ENCODE measurements around the gene AMOTL1. TPM values are rescaled to one million over a fixed set of nuclear protein-coding genes. Genes with fewer than 3 reads are reported as not detected.

AMOTL1 gene
- total RNA-seq, 2 experiments from 2014 or later, result 3.9 to 4.6 TPM

DNA sequence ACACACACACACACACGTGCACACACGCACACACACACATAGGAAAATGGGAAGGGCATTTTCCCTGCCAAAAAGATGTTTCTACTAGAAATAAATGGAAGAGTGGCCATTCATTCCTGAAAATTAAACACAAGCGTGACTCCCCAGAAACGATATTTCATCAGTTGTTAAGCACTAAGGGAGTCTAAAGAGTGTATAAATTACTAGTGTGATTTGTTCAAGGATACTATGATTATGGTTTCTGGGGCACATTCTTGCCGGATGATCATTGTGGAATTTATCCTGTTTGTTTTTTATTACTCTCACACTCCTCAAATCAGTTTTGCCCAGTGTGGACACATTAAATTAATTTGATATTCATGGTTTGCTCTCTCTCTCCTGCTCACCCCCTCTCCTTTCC is 16.4 kb upstream of the AMOTL1 start:
- H3K4me1 Mint-ChIP-seq, result no peaks in the 10 kb centered on the region
- no peak for DNase-seq
- no peaks in the 10 kb centered on the region for H3K36me3 Mint-ChIP-seq
- H3K27ac Mint-ChIP-seq, result no peak overlapping the region
- peaks cover 41% of the 10 kb centered on the region for H3K27me3 Mint-ChIP-seq
- no peak overlapping the region for H3K4me3 Mint-ChIP-seq
- CTCF ChIA-PET, result no interaction called here
- no peak for ATAC-seq
- H3K9me3 Mint-ChIP-seq (ENCODE audit: low read depth), result no peaks in the 10 kb centered on the region

- DNase-seq (no peak), ATAC-seq (no peak)
- Mint-ChIP-seq H3K4me3 (no peak overlapping the region), H3K9me3 (ENCODE audit: low read depth) (no peaks in the 10 kb centered on the region), H3K27ac (no peak overlapping the region), H3K4me1 (no peaks in the 10 kb centered on the region), H3K27me3 (peaks cover 34% of the 10 kb centered on the region), H3K36me3 (no peaks in the 10 kb centered on the region)
- CTCF ChIA-PET, result no interaction called here
Observed at GRCh38 chr11:94753630-94754029, 14.5 kb upstream of the AMOTL1 start.

DNA sequence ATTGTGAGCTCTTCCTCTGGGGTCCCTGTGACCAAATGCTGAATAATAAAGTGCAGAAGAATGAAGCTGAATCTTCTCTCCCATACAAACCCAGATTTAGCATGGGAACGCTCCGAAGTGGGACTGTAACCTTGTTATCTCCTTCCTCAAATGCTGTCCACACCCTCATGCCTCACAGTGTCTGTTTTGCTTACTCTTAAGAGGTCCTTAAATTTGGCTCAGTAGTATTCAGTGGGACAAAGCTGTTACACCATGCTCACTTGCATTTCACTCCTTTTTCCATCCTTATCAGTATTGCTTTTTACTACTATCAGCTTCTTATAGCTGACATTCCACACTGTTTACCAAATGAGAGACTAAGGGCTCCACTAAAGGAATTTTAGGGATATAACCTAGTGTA is 13.8 kb upstream of the AMOTL1 start:
- Mint-ChIP-seq H3K4me1 (no peaks in the 10 kb centered on the region), H3K27me3 (peaks cover 37% of the 10 kb centered on the region), H3K36me3 (no peaks in the 10 kb centered on the region), H3K27ac (no peak overlapping the region), H3K9me3 (ENCODE audit: low read depth) (no peaks in the 10 kb centered on the region), H3K4me3 (no peak overlapping the region)
- no peak for ATAC-seq
- CTCF ChIA-PET, result no interaction called here
- DNase-seq, result no peak

DNA sequence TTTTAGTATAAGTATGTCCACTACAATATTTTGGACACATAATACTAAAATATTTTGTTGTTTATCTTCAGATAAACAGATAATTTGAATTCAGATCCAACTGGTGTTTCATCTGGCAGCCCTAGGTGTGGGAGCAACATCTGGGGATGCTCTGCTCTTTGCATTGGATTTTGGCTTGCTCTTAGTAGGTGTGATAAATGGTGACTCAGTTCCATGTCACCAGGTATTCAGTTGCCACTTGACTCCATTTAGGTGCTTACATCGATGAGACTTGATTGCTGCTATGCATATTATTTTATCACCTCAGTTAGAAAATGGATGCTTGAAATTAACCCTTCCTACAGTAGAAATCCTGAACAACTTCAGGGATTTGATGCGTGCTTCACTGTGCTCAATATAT is 13.3 kb upstream of the AMOTL1 start:
- Mint-ChIP-seq H3K27ac (no peak overlapping the region), H3K27me3 (peaks cover 37% of the 10 kb centered on the region), H3K9me3 (ENCODE audit: low read depth) (no peaks in the 10 kb centered on the region), H3K4me1 (no peaks in the 10 kb centered on the region), H3K4me3 (no peak overlapping the region), H3K36me3 (no peaks in the 10 kb centered on the region)
- ATAC-seq, result no peak
- no peak for DNase-seq
- CTCF ChIA-PET, result no interaction called here

DNA sequence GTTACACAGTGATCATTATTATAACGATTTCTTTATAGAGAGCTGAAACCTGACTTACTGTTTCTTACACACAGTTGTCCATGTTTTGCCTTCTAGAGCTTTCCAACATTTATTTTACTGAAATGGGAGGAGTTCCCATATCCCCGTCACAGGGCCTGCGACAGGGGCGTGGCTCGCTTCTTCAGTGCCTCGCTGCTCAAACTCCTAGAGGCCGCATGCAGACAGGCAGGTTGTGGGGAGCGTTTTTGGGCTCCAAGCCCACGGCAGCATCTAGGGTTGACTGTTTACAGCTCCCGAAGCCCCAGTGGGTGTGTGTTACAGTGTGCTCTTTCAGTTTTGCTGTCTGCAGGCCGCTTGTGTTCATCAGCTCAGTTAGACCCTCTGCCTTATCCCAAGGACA is 12.7 kb upstream of the AMOTL1 start:
- ATAC-seq, result no peak
- Mint-ChIP-seq H3K36me3 (no peaks in the 10 kb centered on the region), H3K27ac (no peak overlapping the region), H3K27me3 (peaks cover 37% of the 10 kb centered on the region), H3K4me3 (no peak overlapping the region), H3K4me1 (no peaks in the 10 kb centered on the region), H3K9me3 (ENCODE audit: low read depth) (no peaks in the 10 kb centered on the region)
- DNase-seq, result no peak
- CTCF ChIA-PET, result no interaction called here

GRCh38 chr11:94757037-94757735 is 11.0 kb upstream of the AMOTL1 start:
- Mint-ChIP-seq H3K27ac (no peak overlapping the region), H3K27me3 (peaks cover 34% of the 10 kb centered on the region), H3K9me3 (ENCODE audit: low read depth) (no peaks in the 10 kb centered on the region), H3K36me3 (no peaks in the 10 kb centered on the region), H3K4me1 (no peaks in the 10 kb centered on the region), H3K4me3 (no peak overlapping the region)
- no peak for ATAC-seq
- CTCF ChIA-PET, result no interaction called here
- no peak for DNase-seq

DNA sequence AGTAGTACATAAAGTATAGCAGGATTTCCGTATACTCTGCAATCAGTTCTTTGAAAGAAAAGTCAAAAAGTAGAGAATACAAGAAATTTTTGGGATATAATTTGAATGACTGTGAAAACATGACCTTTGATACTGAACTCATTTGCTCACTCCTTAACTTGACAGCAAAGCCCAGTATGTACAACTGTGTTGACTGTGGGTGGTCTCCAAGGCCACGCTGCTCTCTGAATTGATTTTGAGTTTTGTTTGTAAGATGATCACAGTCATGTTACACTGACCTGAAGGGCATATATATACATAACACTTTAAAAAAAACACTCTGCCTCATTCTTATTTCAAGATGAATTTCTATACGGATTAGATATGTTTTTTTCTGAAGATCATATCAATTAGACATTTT is 9.5 kb upstream of the AMOTL1 start:
- peaks cover 28% of the 10 kb centered on the region for H3K27me3 Mint-ChIP-seq
- CTCF ChIA-PET, result no interaction called here
- H3K4me1 Mint-ChIP-seq, result no peaks in the 10 kb centered on the region
- no peak for ATAC-seq
- H3K4me3 Mint-ChIP-seq, result no peak overlapping the region
- no peak overlapping the region for H3K27ac Mint-ChIP-seq
- H3K9me3 Mint-ChIP-seq (ENCODE audit: low read depth), result no peaks in the 10 kb centered on the region
- DNase-seq, result no peak
- H3K36me3 Mint-ChIP-seq, result no peaks in the 10 kb centered on the region

DNA sequence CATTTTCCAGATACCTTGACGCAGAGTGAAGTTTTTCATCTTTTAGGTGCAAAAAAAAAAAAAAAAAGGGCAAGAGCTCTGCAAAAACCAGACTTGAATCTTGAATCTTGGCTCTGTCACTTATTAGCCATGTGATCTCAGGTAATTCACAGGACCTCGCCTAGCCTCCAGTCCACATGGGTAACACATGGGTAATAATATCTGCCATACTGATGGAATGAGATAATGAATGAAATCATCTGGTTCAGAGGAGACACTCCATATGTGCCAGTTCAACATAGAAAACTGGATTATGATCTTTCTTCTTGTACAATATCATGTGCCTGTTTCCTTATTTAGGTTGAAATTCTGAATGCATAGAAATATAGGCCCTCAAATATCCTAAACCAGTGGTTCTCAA is 8.6 kb upstream of the AMOTL1 start:
- Mint-ChIP-seq H3K27ac (no peak overlapping the region), H3K36me3 (no peaks in the 10 kb centered on the region), H3K4me1 (no peaks in the 10 kb centered on the region), H3K27me3 (peaks cover 24% of the 10 kb centered on the region), H3K4me3 (no peak overlapping the region), H3K9me3 (ENCODE audit: low read depth) (no peaks in the 10 kb centered on the region)
- DNase-seq (no peak), ATAC-seq (no peak)
- CTCF ChIA-PET, result no interaction called here

DNA sequence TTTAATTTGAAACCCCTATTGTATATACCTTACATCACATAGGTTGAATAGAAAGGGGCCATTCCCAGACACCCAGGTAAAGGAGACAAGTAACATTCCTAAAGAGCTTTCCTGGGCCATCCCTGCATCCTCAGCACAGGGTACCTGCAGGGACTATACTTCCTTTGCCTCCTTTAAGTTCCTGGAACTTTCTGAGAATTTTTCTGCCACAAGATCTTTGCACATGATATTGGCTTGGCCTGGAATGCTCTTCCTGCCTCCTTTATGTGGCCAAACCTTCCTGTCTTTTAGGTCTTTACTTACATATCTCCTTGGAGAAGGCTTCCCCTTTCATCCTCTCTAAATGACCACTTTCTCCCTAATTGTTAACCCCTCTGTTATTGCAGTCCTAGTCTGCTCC is 7.9 kb upstream of the AMOTL1 start:
- Mint-ChIP-seq H3K4me1 (no peaks in the 10 kb centered on the region), H3K36me3 (no peaks in the 10 kb centered on the region), H3K4me3 (no peak overlapping the region), H3K27ac (no peak overlapping the region), H3K27me3 (peaks cover 29% of the 10 kb centered on the region), H3K9me3 (ENCODE audit: low read depth) (no peaks in the 10 kb centered on the region)
- DNase-seq, result no peak
- no peak for ATAC-seq
- CTCF ChIA-PET, result no interaction called here

- H3K27me3 Mint-ChIP-seq, result peaks cover 29% of the 10 kb centered on the region
- CTCF ChIA-PET, result no interaction called here
- H3K36me3 Mint-ChIP-seq, result no peaks in the 10 kb centered on the region
- H3K4me1 Mint-ChIP-seq, result no peaks in the 10 kb centered on the region
- ATAC-seq (no peak), DNase-seq (no peak)
- no peaks in the 10 kb centered on the region for H3K9me3 Mint-ChIP-seq (ENCODE audit: low read depth)
- H3K4me3 Mint-ChIP-seq, result no peak overlapping the region
- no peak overlapping the region for H3K27ac Mint-ChIP-seq
Observed at GRCh38 chr11:94762208-94762607, 5.9 kb upstream of the AMOTL1 start.

GRCh38 chr11:94762995-94763394 is 5.2 kb upstream of the AMOTL1 start:
- no peak overlapping the region for H3K4me3 Mint-ChIP-seq
- peaks cover 29% of the 10 kb centered on the region for H3K27me3 Mint-ChIP-seq
- CTCF ChIA-PET, result no interaction called here
- DNase-seq (no peak), ATAC-seq (no peak)
- H3K4me1 Mint-ChIP-seq, result peaks cover 3% of the 10 kb centered on the region
- no peaks in the 10 kb centered on the region for H3K9me3 Mint-ChIP-seq (ENCODE audit: low read depth)
- peaks cover 2% of the 10 kb centered on the region for H3K36me3 Mint-ChIP-seq
- no peak overlapping the region for H3K27ac Mint-ChIP-seq

DNA sequence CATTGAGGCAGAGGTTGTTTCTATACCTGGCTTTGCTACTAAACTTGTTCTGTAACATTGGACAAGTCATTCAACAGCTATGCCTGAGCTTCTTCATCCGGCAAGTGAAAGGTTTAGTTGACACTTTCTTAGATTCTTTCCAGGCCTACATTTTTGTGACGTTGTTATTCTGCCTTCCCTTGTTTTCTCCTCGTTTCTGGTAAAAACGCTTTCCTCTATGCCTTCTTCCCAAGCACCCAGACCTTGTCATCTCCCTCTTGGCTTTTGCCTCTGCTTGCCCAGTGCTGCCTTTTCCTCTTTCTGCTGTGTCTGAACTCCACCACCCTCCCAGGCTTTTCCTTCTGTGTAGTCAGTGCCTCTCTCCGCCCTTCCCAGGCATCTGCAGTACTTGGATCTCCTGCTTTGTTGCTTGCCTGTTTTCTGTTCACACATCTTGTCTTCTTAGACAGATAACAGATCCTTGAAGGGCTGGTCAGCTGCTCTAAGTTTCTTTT is 1.4 kb upstream of the AMOTL1 start:
- Mint-ChIP-seq H3K4me1 (peaks cover 10% of the 10 kb centered on the region), H3K27ac (no peak overlapping the region), H3K27me3 (peaks cover 46% of the 10 kb centered on the region), H3K36me3 (peaks cover 2% of the 10 kb centered on the region), H3K4me3 (no peak overlapping the region), H3K9me3 (ENCODE audit: low read depth) (no peaks in the 10 kb centered on the region)
- DNase-seq (no peak), ATAC-seq (no peak)
- CTCF ChIA-PET, result no interaction called here

DNA sequence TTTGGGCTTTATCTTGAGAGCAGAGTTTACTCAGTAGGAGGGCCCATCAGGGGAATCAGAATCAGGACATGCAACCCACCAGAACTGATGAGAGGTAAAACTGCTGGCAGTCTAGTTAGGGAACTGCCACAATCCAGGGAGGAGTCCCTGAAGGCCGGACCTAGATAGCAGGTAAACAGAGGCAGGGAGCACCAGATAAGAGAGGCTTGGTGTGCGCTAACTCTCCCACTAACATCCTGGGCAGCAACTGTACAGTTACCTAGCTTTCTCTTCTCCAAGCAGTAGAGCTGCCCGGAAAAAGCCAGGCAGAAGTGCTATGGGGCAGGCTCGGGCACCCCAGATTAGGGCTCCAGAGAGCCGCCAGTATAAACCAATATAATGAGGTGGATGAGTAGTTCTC is 865 bp upstream of the AMOTL1 start:
- H3K27ac Mint-ChIP-seq, result no peak overlapping the region
- H3K27me3 Mint-ChIP-seq, result peaks cover 48% of the 10 kb centered on the region
- no peaks in the 10 kb centered on the region for H3K9me3 Mint-ChIP-seq (ENCODE audit: low read depth)
- H3K36me3 Mint-ChIP-seq, result peaks cover 2% of the 10 kb centered on the region
- CTCF ChIA-PET, result interaction anchor here (0.7 kb wide), 1 partner anchor 980 kb away, joined by 4 read pairs; no protein-coding TSS in a partner anchor
- no peak for DNase-seq
- no peak overlapping the region for H3K4me3 Mint-ChIP-seq
- ATAC-seq, result no peak
- peaks cover 10% of the 10 kb centered on the region for H3K4me1 Mint-ChIP-seq

DNA sequence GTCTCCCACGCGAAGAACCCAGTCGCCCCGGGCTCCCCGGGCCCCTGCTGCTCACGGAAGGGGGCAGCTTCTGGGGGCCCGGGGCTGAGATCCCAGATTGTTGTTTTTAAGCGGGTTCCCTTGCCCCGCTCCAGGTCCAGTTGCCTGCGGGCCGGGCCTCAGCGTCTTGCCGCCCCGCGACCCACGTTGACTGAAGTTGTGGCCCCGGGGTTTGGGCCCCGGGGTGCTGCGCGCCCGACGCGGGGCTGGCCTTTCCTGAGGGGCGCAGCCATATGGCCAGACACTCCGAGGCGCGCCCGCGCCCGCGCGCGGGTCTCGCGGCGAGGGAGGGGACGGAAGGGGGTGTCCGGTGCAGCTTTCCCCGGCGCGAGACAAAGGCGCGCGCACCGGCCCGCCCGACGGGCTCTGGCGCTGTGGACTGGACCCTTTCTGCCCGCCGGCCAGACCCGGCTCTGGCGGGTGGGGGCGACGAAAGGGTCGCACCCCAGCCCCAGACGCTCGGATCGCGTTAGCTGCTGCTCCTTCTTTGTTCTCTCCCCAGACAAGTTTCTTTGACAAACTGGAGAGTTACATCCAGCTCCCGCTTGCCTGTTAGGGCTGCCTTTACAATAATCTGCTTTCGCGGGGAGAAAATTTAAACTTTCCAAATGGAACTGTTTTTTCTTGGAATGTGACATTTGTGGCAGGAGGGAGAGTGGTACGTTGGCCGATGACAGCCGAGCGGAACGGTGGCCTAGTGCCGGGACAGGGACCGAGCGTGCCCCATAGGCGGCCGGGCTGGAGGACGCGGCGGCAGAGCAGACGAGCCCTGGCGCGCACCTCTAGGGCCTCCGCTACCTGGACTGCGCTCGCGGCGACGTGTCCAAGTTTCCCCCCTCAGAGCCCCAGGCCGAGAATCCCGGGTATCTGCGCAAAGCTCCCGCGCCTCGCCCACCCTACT is 716 bp downstream of the AMOTL1 start:
- H3K27me3 Mint-ChIP-seq, result peaks cover 53% of the 10 kb centered on the region

More for the DNA sequence above, 716 bp downstream of the AMOTL1 start:
- Mint-ChIP-seq H3K36me3 (peaks cover 2% of the 10 kb centered on the region), H3K27ac (no peak overlapping the region), H3K4me3 (peak overlapping the region; percentile 70), H3K9me3 (ENCODE audit: low read depth) (no peaks in the 10 kb centered on the region), H3K4me1 (peaks cover 10% of the 10 kb centered on the region)
- no peak for DNase-seq
- CTCF ChIA-PET, result interaction anchor here (1.1 kb wide), 1 partner anchor 25 kb away, joined by 3 read pairs; no protein-coding TSS in a partner anchor
- ATAC-seq, result peak; percentile 62
